ENCODE data around the gene PKP4. TPM values are rescaled to one million over a fixed set of nuclear protein-coding genes. Genes with fewer than 3 reads are reported as not detected.
"Not testable (repeated sequence)": the region's sequence is repeated elsewhere in the genome, so short reads cannot be mapped to it uniquely, and the experiment has no call there.

PKP4 gene
- total RNA-seq, 1 experiment from 2014 or later: 52.0 TPM

DNA sequence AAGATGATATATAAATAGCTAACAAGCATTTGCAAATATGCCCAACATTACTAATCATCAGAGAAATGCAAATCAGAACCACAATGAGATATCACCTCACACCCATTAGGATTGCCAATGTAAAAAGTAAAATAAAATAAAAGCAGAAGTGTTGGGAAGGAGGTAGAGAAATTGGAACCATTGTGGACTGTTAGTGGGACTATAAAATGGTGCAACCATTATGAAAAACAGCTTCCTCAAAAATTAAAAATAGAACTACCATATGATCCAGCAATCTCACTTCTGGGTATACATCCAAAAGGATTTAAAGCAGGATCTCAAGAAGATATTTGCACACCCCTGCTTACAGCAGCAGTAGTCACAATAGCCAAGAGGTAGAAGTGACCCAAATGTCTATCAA is 238.6 kb downstream of the PKP4 start:
- no peak for DNase-seq
- Histone ChIP-seq H4K20me1 (ENCODE audit: control insufficient read depth, insufficient read depth, insufficient read length) (no peaks in the 10 kb centered on the region), H2BK5ac (ENCODE audit: insufficient read length, low read length) (no peak overlapping the region), H4K91ac (ENCODE audit: insufficient read length, low read depth, low read length) (no peak overlapping the region), H3K27ac (ENCODE audit: insufficient read length, low read depth, low read length) (no peak overlapping the region), H2BK12ac (ENCODE audit: insufficient read length, low read depth, low read length) (no peak overlapping the region), H3K23ac (ENCODE audit: insufficient read length, low read depth, low read length) (no peak overlapping the region), H3K18ac (ENCODE audit: insufficient read length, low read depth, low read length) (no peak overlapping the region), H3K9ac (ENCODE audit: extremely low read depth, insufficient read length, low read length) (no peak overlapping the region), H2BK120ac (ENCODE audit: low read depth, low read length, poor library complexity, severe bottlenecking) (no peak overlapping the region), H3K4me1 (ENCODE audit: insufficient read depth, low read length) (no peaks in the 10 kb centered on the region), H2AFZ (ENCODE audit: low read length) (no peak overlapping the region), H4K5ac (ENCODE audit: insufficient read length, low read depth, low read length) (no peak overlapping the region), H4K8ac (replicated peaks; ENCODE audit: insufficient read length, low read depth, low read length) (no peak overlapping the region), H3K4ac (ENCODE audit: low read depth, low read length) (no peak overlapping the region), H3K14ac (ENCODE audit: insufficient read depth, low read length) (no peak overlapping the region), H3K56ac (ENCODE audit: insufficient read length, low read depth, low read length) (no peak overlapping the region), H3K27me3 (ENCODE audit: insufficient read depth, low read length) (no peaks in the 10 kb centered on the region), H2BK15ac (ENCODE audit: low read depth, low read length) (no peak overlapping the region), H3K4me2 (ENCODE audit: insufficient read depth, insufficient read length, low read length) (no peak overlapping the region), H2BK20ac (ENCODE audit: low read depth, low read length, poor library complexity, severe bottlenecking) (no peak overlapping the region), H2AK5ac (ENCODE audit: insufficient read length, low read length) (no peak overlapping the region), H3K9me3 (ENCODE audit: control insufficient read depth, low read depth, low read length) (no peaks in the 10 kb centered on the region), H3K79me2 (ENCODE audit: insufficient read depth, low read length) (no peaks in the 10 kb centered on the region), H3K23me2 (ENCODE audit: insufficient read length, low read depth, low read length, poor library complexity, severe bottlenecking) (no peaks in the 10 kb centered on the region), H3K79me1 (ENCODE audit: insufficient read depth, low read depth, low read length, poor library complexity, severe bottlenecking) (no peaks in the 10 kb centered on the region), H3T11ph (ENCODE audit: low read length) (no peak overlapping the region)
- H3K27me3 Mint-ChIP-seq (ENCODE audit: low read depth): no peaks in the 10 kb centered on the region; the same call in none of the 2 replicates
- TF ChIP-seq, protein P1, sequence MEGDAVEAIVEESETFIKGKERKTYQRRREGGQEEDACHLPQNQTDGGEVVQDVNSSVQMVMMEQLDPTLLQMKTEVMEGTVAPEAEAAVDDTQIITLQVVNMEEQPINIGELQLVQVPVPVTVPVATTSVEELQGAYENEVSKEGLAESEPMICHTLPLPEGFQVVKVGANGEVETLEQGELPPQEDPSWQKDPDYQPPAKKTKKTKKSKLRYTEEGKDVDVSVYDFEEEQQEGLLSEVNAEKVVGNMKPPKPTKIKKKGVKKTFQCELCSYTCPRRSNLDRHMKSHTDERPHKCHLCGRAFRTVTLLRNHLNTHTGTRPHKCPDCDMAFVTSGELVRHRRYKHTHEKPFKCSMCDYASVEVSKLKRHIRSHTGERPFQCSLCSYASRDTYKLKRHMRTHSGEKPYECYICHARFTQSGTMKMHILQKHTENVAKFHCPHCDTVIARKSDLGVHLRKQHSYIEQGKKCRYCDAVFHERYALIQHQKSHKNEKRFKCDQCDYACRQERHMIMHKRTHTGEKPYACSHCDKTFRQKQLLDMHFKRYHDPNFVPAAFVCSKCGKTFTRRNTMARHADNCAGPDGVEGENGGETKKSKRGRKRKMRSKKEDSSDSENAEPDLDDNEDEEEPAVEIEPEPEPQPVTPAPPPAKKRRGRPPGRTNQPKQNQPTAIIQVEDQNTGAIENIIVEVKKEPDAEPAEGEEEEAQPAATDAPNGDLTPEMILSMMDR (conservative IDR thresholded peaks at IDR 0.05): no peak
- H3K4me3 Mint-ChIP-seq: no peak overlapping the region
- H3K36me3 Mint-ChIP-seq (ENCODE audit: insufficient read depth in 1 of 3, low read depth in 3 of 3): peaks cover 0 to 8% (median 5%) of the 10 kb centered on the region in 3 experiments; a peak in 4 of 7 replicates
- no peak overlapping the region for H3K27ac Mint-ChIP-seq
- H3K4me1 Mint-ChIP-seq: no peaks in the 10 kb centered on the region
- H3K9me3 Mint-ChIP-seq: peaks cover 14 to 15% of the 10 kb centered on the region in 2 experiments

DNA sequence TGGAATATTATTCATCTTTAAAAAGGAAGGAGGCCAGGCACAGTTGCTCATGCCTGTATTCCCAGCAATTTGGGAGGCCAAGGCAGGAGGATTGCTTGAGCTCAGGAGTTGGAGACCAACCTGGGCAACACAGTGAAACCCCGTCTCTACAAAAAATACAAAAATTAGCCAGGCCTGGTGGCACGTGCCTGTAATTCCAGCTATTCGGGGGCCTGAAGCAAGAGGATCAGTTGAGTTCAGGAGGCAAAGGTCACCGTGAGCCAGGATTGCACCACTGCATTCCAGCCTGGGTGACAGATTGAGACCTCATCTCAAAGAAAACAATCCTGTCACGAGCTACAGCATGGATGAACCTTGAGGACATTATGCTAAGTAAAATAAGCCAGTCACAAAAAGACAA is 239.0 kb downstream of the PKP4 start:
- H3K9me3 Mint-ChIP-seq: peaks cover 14 to 15% of the 10 kb centered on the region in 2 experiments
- H3K4me3 Mint-ChIP-seq; H3K79me1 ChIP-seq (ENCODE audit: insufficient read depth, low read depth, low read length, poor library complexity, severe bottlenecking); H2AK5ac ChIP-seq (ENCODE audit: insufficient read length, low read length); H3K27me3 Mint-ChIP-seq (ENCODE audit: low read depth); H4K91ac ChIP-seq (ENCODE audit: insufficient read length, low read depth, low read length); H4K8ac ChIP-seq (replicated peaks; ENCODE audit: insufficient read length, low read depth, low read length); H2BK120ac ChIP-seq (ENCODE audit: low read depth, low read length, poor library complexity, severe bottlenecking); H3K27me3 ChIP-seq (ENCODE audit: insufficient read depth, low read length); H3K4ac ChIP-seq (ENCODE audit: low read depth, low read length); H3K36me3 Mint-ChIP-seq (ENCODE audit: insufficient read depth in 1 of 3, low read depth in 3 of 3); H2BK15ac ChIP-seq (ENCODE audit: low read depth, low read length); H3K4me1 Mint-ChIP-seq; H3K4me2 ChIP-seq (ENCODE audit: insufficient read depth, insufficient read length, low read length); H2BK20ac ChIP-seq (ENCODE audit: low read depth, low read length, poor library complexity, severe bottlenecking); H3K14ac ChIP-seq (ENCODE audit: insufficient read depth, low read length); DNase-seq; H3K18ac ChIP-seq (ENCODE audit: insufficient read length, low read depth, low read length); H3K23me2 ChIP-seq (ENCODE audit: insufficient read length, low read depth, low read length, poor library complexity, severe bottlenecking); H2BK5ac ChIP-seq (ENCODE audit: insufficient read length, low read length); H2AFZ ChIP-seq (ENCODE audit: low read length); H3K27ac ChIP-seq (ENCODE audit: insufficient read length, low read depth, low read length); H3K4me1 ChIP-seq (ENCODE audit: insufficient read depth, low read length); H3K23ac ChIP-seq (ENCODE audit: insufficient read length, low read depth, low read length); H2BK12ac ChIP-seq (ENCODE audit: insufficient read length, low read depth, low read length); H3K79me2 ChIP-seq (ENCODE audit: insufficient read depth, low read length); H3T11ph ChIP-seq (ENCODE audit: low read length); H4K5ac ChIP-seq (ENCODE audit: insufficient read length, low read depth, low read length); H3K9ac ChIP-seq (ENCODE audit: extremely low read depth, insufficient read length, low read length); H3K56ac ChIP-seq (ENCODE audit: insufficient read length, low read depth, low read length); H3K9me3 ChIP-seq (ENCODE audit: control insufficient read depth, low read depth, low read length); H4K20me1 ChIP-seq (ENCODE audit: control insufficient read depth, insufficient read depth, insufficient read length); H3K27ac Mint-ChIP-seq: not testable (repeated sequence)
- no CpG with 5 or more reads among the region's 5 CpGs for WGBS (ENCODE audit: extremely low coverage, insufficient read length, low lambda C conversion rate)
